Measurements from ENCODE around the gene SLC6A20. TPM values are rescaled to one million over a fixed set of nuclear protein-coding genes. Genes with fewer than 3 reads are reported as not detected.

SLC6A20 gene
- total RNA-seq, 1 donor from 2014 or later = not detected

GRCh38 chr3:45741247-45741646 lies 55.1 kb downstream of the SLC6A20 start:
- H3F3A ChIP-seq (ENCODE audit: low read depth) = no peaks in the 10 kb centered on the region
- H3K4me3 Mint-ChIP-seq = no peak overlapping the region
- no peaks in the 10 kb centered on the region for H3K4me1 Mint-ChIP-seq

GRCh38 chr3:45739991-45740390 lies 56.3 kb downstream of the SLC6A20 start:
- Mint-ChIP-seq H3K27ac (no peak overlapping the region), H3K4me3 (no peak overlapping the region), H3K36me3 (peaks cover 19% of the 10 kb centered on the region), H3K27me3 (ENCODE audit: insufficient read depth, low read depth) (no peaks in the 10 kb centered on the region), H3K9me3 (no peaks in the 10 kb centered on the region), H3K4me1 (no peaks in the 10 kb centered on the region)
- no peaks in the 10 kb centered on the region for H3K9me3 ChIP-seq (ENCODE audit: low read depth)
- no peak overlapping the region for H3K4me2 ChIP-seq
- no peak overlapping the region for H2AFZ ChIP-seq (replicated peaks)
- H3F3A ChIP-seq (ENCODE audit: low read depth) = no peaks in the 10 kb centered on the region
- no peak for TF ChIP-seq EZH2 (IDR thresholded peaks at IDR 0.05)
- TF ChIP-seq, protein P1, sequence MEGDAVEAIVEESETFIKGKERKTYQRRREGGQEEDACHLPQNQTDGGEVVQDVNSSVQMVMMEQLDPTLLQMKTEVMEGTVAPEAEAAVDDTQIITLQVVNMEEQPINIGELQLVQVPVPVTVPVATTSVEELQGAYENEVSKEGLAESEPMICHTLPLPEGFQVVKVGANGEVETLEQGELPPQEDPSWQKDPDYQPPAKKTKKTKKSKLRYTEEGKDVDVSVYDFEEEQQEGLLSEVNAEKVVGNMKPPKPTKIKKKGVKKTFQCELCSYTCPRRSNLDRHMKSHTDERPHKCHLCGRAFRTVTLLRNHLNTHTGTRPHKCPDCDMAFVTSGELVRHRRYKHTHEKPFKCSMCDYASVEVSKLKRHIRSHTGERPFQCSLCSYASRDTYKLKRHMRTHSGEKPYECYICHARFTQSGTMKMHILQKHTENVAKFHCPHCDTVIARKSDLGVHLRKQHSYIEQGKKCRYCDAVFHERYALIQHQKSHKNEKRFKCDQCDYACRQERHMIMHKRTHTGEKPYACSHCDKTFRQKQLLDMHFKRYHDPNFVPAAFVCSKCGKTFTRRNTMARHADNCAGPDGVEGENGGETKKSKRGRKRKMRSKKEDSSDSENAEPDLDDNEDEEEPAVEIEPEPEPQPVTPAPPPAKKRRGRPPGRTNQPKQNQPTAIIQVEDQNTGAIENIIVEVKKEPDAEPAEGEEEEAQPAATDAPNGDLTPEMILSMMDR (IDR thresholded peaks at IDR 0.05) = no peak
- no peak for TF ChIP-seq EZH2phosphoT487 (IDR thresholded peaks at IDR 0.05)
- no peak overlapping the region for H3K4me3 ChIP-seq
- no peak overlapping the region for H3K27ac ChIP-seq
- H3K4me1 ChIP-seq = no peaks in the 10 kb centered on the region
- DNase-seq (ENCODE audit: low spot score) = no peak
- H3K9ac ChIP-seq = no peak overlapping the region
- no peaks in the 10 kb centered on the region for H3K79me2 ChIP-seq (ENCODE audit: low read depth)
- H4K20me1 ChIP-seq (ENCODE audit: low read depth) = no peaks in the 10 kb centered on the region
- H3K27me3 ChIP-seq = no peaks in the 10 kb centered on the region
- peaks cover 17% of the 10 kb centered on the region for H3K36me3 ChIP-seq

More at GRCh38 chr3:45741247-45741646, 55.1 kb downstream of the SLC6A20 start:
- Histone ChIP-seq H4K20me1 (ENCODE audit: low read depth) (no peaks in the 10 kb centered on the region), H3K36me3 (peaks cover 14% of the 10 kb centered on the region), H3K4me2 (no peak overlapping the region), H2AFZ (replicated peaks) (no peak overlapping the region), H3K79me2 (ENCODE audit: low read depth) (no peaks in the 10 kb centered on the region), H3K4me1 (no peaks in the 10 kb centered on the region), H3K27me3 (no peaks in the 10 kb centered on the region), H3K27ac (no peak overlapping the region), H3K4me3 (no peak overlapping the region), H3K9me3 (ENCODE audit: low read depth) (no peaks in the 10 kb centered on the region), H3K9ac (no peak overlapping the region)
- no peaks in the 10 kb centered on the region for H3K9me3 Mint-ChIP-seq
- H3K36me3 Mint-ChIP-seq = peaks cover 19% of the 10 kb centered on the region
- H3K27me3 Mint-ChIP-seq (ENCODE audit: insufficient read depth, low read depth) = no peaks in the 10 kb centered on the region
- TF ChIP-seq EZH2 (IDR thresholded peaks at IDR 0.05) (no peak), EZH2phosphoT487 (IDR thresholded peaks at IDR 0.05) (no peak)
- TF ChIP-seq, protein P1 (IDR thresholded peaks at IDR 0.05) = no peak
- DNase-seq (ENCODE audit: low spot score) = no peak
- no peak overlapping the region for H3K27ac Mint-ChIP-seq

DNA sequence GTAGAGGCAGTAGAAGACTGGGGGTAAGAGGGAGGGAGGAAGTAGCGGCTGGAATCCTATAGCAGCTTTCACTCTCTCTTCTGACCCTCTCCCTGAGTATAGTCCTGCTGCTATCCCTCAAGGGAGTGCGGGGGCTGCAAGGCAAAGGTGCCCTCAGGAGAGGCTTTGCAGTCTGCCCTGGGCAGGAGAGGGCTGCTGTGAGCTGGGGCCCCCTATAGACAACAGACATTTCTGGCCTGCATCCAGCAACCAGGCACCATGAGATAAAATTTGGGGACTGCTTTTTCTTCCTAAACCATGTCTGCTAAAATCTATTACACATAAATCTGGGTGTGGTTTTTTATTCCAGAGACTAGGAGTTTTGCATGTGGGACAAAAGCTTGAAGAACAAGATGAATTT lies 59.1 kb downstream of the SLC6A20 start:
- Histone ChIP-seq H3K79me2 (ENCODE audit: low read depth) (no peaks in the 10 kb centered on the region), H4K20me1 (ENCODE audit: low read depth) (no peaks in the 10 kb centered on the region), H3K36me3 (peaks cover 23% of the 10 kb centered on the region), H3F3A (ENCODE audit: low read depth) (no peaks in the 10 kb centered on the region), H3K27me3 (no peaks in the 10 kb centered on the region), H3K4me2 (no peak overlapping the region), H3K4me1 (no peaks in the 10 kb centered on the region), H2AFZ (replicated peaks) (no peak overlapping the region), H3K4me3 (no peak overlapping the region), H3K27ac (no peak overlapping the region), H3K9ac (no peak overlapping the region), H3K9me3 (ENCODE audit: low read depth) (no peaks in the 10 kb centered on the region)
- Mint-ChIP-seq H3K4me1 (no peaks in the 10 kb centered on the region), H3K27ac (no peak overlapping the region), H3K36me3 (peaks cover 28% of the 10 kb centered on the region), H3K27me3 (ENCODE audit: insufficient read depth, low read depth) (no peaks in the 10 kb centered on the region), H3K9me3 (no peaks in the 10 kb centered on the region), H3K4me3 (no peak overlapping the region)
- no peak for DNase-seq (ENCODE audit: low spot score)
- TF ChIP-seq EZH2phosphoT487 (IDR thresholded peaks at IDR 0.05) = no peak
- TF ChIP-seq, protein P1 (IDR thresholded peaks at IDR 0.05) = no peak
- no peak for TF ChIP-seq EZH2 (IDR thresholded peaks at IDR 0.05)

All from neural progenitor cell (in vitro differentiated cells).